GM21423 (cell line): ENCODE measurements around the gene CD164L2.
"Not testable (repeated sequence)": the region's sequence is repeated elsewhere in the genome, so short reads cannot be mapped to it uniquely, and the experiment has no call there.

ENCODE experiments used
- ATAC-seq: cut with Tn5 transposase; IDR thresholded peaks from one replicate; pipeline ENCODE4 v1.9.1; 2021; ENCODE audit warnings: mild to moderate bottlenecking, moderate library complexity; ENCODE audit not compliant: unreplicated experiment

CD164L2 gene

DNA sequence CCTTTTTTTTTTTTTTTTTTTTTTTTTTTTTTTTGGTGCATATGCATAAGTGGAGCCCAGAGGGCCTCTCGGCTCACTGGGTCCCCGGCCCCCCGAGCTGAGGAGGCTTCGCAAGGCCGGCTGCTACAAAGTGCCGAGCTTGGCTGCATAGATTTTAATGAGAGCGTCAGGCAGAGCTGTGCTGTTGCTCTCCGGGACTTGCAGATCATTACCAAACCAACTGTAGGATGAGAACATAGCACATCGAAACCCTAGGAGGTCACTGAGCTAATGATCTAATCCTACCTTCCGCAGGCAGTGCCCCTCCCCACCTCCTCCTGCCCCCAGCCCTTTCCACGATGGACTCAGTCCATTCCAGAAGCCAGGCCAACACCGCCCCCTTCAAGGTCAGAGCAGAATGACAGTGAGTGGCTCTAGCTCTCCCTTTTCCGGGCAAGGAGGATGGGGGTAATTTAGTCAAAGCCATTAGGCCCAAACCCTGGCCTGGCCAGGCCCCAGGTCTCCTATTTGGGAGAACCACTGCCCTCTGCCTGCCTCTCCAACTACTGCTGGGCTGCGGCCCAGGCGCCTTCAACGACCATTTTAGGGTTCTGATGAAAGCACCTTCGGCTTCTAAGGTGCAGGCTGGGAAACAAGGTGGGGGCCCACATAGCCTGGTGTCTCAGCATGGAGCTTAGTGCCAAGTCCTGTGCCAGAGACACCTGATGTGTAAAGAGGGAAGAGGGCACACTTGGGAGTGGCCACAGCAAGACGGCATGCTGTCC is 22.6 kb upstream of the CD164L2 start:
- not testable (repeated sequence) for ATAC-seq

DNA sequence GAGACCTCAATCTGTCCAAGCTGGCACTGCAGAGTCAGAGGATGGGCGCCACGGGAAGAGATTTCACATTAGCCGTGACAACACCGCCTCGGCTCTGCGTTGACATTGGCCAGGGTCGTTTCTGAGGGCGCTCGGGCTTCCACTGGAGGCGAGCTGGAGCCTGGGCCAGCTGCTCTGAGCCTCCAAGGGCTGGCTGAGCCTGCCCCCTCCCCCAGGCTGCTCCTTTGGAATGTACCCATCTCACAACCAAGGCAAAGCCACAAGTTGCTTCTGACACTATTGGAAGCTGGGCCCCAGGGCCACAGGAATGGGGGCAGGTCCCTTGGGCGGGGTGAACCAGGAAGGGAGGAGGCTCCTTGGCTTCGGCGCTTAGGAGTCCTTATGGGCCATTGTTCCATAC is 21.9 kb upstream of the CD164L2 start:
- ATAC-seq, result no peak

- ATAC-seq, result no peak
Measured at GRCh38 chr1:27403931-27404330, 20.8 kb upstream of the CD164L2 start.

DNA sequence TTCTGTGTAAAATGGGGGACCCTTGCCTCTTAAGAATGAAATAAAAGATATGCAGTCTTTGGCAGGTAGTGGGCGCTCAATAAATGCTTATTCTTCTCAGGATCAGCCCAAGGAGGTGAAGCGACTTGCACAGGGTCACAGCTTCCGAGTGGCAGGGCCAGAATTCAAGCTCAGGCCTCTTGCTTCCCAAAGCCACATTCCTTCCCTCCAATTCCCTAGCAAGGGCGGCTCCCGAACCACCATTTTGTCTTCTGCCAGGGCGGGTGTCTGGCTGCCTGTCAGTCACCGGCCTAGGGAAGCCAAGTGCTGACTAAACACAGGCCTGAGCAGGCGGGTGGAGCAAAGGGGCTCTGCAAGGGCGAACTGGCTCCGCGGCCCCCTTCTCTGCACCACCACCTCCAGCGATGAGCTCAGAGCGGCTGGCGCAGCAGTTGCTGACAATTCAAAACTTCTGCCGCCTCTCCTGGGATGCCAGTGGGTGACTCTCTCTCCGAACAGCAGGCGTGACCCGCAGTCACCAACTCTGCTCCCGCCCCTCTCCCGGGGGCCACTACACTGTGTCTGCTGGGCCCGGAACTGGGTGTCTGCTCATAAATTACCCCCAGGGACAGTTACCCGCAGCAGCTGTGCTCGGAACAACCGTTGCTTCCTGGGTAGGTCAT is 20.1 kb upstream of the CD164L2 start:
- no peak for ATAC-seq

DNA sequence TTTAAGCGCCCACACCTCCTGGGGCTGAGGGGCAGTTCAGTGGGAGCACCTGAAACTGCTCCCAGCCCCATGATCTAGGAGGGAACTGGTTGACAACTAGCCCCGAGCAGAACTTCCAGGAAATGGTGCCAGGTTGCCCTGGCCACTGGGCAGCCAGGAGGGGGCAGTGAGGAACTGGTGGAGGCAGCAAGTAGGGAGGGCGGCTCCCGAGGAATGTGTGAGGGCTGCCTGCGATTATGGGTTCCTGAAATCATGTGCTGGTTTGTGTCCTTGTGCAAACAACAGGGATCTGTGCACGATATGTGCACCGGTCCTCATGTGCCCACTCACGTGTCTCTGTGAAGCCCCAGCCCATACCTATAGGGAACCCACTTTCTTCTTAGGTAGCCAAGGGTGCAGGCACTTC is 19.2 kb upstream of the CD164L2 start:
- ATAC-seq, result no peak

DNA sequence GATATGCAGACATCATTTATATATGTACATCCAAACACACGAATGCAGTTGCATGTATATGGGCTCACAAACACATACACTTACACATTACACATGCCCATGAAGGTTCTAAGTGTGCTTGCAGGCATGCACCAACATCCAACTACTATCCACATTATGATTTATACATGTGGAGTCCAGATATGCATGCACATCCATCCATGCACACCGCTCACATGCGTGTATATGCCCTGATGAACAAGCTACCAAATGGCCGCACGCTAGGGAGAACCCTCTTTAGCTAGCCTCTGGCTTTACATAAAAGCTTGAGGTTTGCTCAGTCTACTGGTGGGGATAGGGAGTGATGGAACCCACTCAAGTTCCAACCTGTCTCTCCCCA is 17.8 kb upstream of the CD164L2 start:
- no peak for ATAC-seq

GRCh38 chr1:27400082-27400962 is 17.2 kb upstream of the CD164L2 start:
- ATAC-seq, result no peak

DNA sequence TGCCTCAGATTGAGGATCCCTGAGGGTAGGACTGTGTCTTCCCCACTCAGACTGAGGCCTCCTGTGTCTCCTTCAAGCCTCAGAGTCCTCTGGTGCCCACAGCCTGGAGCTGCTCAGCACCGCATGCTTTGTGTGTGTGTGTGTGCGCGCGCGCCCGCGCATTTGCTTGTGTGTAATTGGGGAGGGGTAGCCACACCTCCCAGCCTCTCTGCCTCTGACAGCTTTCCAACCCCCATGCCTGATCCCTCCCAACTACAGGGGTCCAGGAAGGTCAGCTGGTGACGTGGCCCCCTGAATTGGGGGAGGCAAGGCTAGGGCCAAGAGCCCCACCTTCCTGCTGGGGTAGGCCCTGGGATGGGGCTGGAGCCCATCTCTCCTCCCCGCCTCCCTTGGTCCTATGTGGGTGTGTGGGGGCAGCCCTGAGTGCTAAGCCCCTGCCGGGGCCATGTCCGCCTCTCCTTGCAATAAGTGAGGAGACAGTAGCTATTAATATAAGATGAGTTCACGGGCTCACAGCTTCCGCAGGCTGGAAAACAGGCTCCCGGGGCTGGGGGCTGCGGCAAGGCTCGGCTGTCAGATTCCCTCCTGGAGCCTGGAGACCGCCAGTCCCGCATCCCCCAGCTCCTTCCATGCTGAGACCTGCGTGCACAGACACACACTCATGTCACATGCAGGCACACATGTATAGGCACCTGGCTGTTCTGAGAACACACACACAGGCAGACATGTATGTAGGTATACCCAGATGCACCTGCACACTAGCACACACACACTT is 16.3 kb upstream of the CD164L2 start:
- ATAC-seq, result no peak

DNA sequence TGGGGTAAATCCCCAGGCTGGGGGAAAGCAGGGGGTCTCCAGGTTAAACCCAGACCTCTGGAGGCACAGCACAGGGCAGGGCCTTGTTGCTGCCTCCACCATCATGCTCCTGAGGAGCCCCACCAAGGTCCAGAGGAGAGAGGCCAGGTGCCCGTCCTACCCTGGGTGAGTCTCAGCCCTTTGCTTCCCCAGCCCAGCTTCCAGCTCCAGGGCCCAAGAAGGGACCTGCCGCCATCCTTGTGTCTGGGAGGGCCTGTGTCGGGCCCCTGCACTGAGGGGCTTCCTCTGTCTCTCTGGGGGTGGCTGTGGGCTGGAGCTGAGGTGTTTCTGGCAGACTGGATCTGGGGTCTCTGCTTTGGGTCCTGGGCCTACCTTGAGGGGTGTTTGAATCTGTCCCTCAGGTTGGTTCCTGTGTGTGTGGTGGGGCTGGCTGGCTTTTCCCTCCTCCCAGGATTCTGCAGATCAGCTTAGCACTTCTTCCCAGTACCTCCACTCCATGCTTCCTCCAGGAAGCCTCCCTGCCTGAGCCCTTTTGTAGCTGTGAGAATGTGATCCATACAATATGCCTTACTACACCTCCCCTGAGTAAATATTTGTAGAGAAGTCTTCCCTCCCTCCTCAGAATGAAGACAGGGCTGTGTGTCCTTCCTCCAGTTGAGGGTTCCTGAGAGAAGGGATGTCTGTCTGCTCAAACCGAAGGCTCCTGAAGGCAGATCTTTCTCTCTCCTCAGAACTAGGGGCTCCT is 15.4 kb upstream of the CD164L2 start:
- ATAC-seq, result no peak

GRCh38 chr1:27397749-27398148 is 14.6 kb upstream of the CD164L2 start:
- no peak for ATAC-seq

DNA sequence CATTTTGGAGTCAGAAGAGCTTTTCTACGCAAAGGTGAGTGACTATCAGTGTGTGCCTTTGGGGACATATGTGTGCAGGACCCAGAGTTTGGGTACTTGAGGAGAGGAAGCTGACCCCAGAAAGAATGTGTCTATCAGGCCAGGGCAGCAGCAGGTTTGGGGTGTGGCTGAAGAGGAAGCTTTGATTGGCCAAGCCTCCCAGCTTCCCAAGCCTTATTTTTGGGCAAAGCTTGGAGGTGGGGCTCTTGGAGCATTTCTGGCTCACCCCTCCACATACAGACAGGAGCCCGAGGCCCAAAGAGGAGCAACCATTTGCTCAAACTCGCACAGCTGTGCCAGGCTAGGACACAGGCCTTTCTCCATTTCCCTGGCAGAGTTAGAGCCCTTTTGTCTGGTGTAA is 14.0 kb upstream of the CD164L2 start:
- no peak for ATAC-seq

- ATAC-seq, result no peak
Measured at GRCh38 chr1:27395441-27396195, 12.5 kb upstream of the CD164L2 start.

- no peak for ATAC-seq
Measured at GRCh38 chr1:27394925-27395324, 11.8 kb upstream of the CD164L2 start.

GRCh38 chr1:27394282-27394658 is 11.1 kb upstream of the CD164L2 start:
- no peak for ATAC-seq

- ATAC-seq, result no peak
Measured at GRCh38 chr1:27393641-27394281, 10.6 kb upstream of the CD164L2 start.

DNA sequence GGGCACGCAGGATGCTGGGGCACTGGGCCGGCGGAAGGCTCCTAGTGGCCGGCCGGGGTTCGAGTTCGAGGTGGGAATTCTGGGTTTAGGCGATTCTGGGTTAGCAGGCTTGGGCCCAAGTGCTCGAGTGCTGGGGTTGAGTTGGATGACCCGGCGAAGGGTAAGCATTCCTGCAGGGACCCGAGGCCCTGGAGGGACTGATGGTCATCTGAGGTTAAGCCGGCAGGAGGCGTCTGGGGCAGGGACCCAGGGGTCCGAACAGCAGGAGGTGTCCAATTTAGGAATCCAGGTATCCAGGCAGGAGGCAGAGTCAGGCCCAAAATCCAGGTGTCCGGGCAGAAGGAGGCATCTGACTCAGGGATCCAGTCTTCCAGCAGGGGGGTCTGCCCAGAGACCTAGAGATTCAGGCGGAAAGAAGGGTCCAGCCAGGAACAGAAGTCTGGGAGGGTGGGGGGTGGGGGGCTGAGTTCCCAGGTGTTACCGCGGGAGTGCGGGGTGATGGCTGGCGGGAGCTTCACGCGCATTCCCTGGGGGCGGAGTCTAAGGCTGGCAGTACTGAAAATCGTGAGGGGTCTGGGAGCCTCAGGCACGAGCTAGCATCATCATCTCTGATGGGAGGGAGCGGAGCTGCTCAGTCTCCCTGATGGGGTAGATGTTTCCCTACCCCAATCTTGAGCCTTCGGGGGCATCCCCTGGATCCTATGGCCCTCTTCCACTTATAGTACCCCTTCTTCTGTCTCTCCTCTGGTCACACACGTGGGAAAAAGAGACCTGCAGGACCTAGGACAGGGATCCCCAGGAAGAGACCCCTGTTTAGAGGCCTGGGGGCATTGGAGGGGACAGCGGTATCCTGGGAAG is 9.9 kb upstream of the CD164L2 start:
- no peak for ATAC-seq

DNA sequence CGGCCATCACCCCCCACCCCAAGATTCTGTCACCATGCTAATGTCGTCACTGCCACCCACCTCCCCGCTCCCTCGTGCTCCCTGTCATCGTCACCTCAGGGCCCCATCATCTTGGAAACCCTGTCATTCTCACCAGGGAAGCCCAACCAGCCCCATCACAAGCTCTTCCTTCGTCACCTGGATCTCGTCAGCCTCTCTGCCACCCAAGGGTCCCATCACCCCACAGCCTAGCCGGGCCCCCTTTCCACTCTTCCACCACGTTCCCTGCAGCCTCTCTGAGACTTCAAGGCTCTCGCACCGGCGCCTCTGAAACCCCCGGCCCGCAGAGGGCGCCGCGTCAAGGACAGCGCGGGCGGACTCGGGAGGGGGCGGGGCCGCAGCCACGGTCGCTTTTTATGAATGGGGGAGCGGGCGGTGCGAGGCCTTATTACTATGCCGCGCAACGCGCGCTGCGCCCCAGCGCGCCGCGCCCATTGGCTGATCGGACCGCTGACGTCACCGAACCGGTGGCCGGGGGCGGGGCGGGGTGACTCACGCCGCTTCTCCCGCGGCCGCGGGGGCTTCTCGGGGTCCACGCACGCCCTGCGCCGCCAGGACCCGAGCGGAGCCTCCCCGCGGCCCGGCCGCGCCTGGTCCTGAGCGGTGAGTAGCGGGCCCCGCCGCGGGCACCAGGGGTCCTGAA is 9.1 kb upstream of the CD164L2 start, which contains the start of gene GPR3:
Gene GPR3, plus strand, starts transcription at position 527 of the 682 bp plus-strand sequence. CDS start 1,177 bp downstream, outside the sequence.
- peak; percentile 67 for ATAC-seq
